PC-3 (cell line): ENCODE measurements around the gene TAF11. TPM values are rescaled to one million over a fixed set of nuclear protein-coding genes. Genes with fewer than 3 reads are reported as not detected.

ENCODE experiments used
- ATAC-seq: fragments of 200-7000 bp; cut with Tn5 transposase; 2 replicates; pipeline ENCODE4 v1.9.1; 2020; ENCODE audit warnings: mild to moderate bottlenecking, moderate library complexity
- BruUV-seq: library from RNA; stranded (reverse); fragments of 400-500 nt; replicated peaks from 2 replicates; lab custom pipeline; 2021; lab: Mats Ljungman, UMichigan
- CTCF ChIA-PET: fragments of 300-600 bp; sonication (Branson Sonifier 250); formaldehyde crosslinking; loops from one replicate; lab custom pipeline; 2022; ENCODE audit warnings: antibody characterized with exemption; lab: Charles Lee
- POLR2A ChIA-PET: fragments of 300-600 bp; sonication (Branson Sonifier 250); formaldehyde crosslinking; loops from one replicate; lab custom pipeline; 2022; ENCODE audit warnings: antibody characterized with exemption; ENCODE audit not compliant: unreplicated experiment; lab: Charles Lee
- DNase-seq: peaks from one replicate; pipeline ENCODE4 v3.0.0-alpha.2; 2015
- H2AFZ ChIP-seq: fragments of 300-600 bp; sonication (generic); 2 replicates; pipeline ENCODE4 v1.6.0; 2016; ENCODE audit warnings: antibody characterized with exemption, low read length
- H3F3A ChIP-seq: fragments of 300-600 bp; sonication (generic); one replicate; pipeline ENCODE4 v1.6.0; 2017; ENCODE audit warnings: antibody characterized with exemption, low read length, control low read depth, mild to moderate bottlenecking; ENCODE audit not compliant: unreplicated experiment
- H3K27ac ChIP-seq: fragments of 300-600 bp; sonication (generic); 2 replicates; pipeline ENCODE4 v1.5.1; 2016; ENCODE audit warnings: mild to moderate bottlenecking, low read length
- H3K27me3 ChIP-seq: fragments of 300-600 bp; sonication (generic); 2 replicates; pipeline ENCODE4 v1.6.1; 2016; ENCODE audit warnings: low read length, mixed read lengths
- H3K36me3 ChIP-seq: fragments of 300-600 bp; sonication (generic); 2 replicates; pipeline ENCODE4 v1.6.1; 2016; ENCODE audit warnings: low read depth, mixed run types, low read length, mixed read lengths
- H3K4me1 ChIP-seq: fragments of 300-600 bp; sonication (generic); 2 replicates; pipeline ENCODE4 v1.5.1; 2016; ENCODE audit warnings: low read length; ENCODE audit not compliant: insufficient read depth
- H3K4me2 ChIP-seq: fragments of 300-600 bp; sonication (generic); 2 replicates; pipeline ENCODE4 v1.6.0; 2016; ENCODE audit warnings: low read length
- H3K4me3 ChIP-seq: fragments of 300-600 bp; sonication (generic); 2 replicates; pipeline ENCODE4 v1.5.1; 2016; ENCODE audit warnings: mild to moderate bottlenecking, low read length, mixed read lengths
- H3K79me2 ChIP-seq: fragments of 300-600 bp; sonication (generic); 2 replicates; pipeline ENCODE4 v1.6.1; 2017; ENCODE audit warnings: low read length, mixed read lengths
- H3K9ac ChIP-seq: fragments of 300-600 bp; sonication (generic); 2 replicates; pipeline ENCODE4 v1.6.0; 2016; ENCODE audit warnings: mild to moderate bottlenecking, low read length
- H3K9me2 ChIP-seq: fragments of 300-600 bp; sonication (generic); replicated peaks from 2 replicates; pipeline ENCODE4 v1.6.1; 2016; ENCODE audit warnings: mixed run types, low read length, mixed read lengths
- H3K9me3 ChIP-seq: fragments of 300-600 bp; sonication (generic); 2 replicates; pipeline ENCODE4 v1.6.1; 2016; ENCODE audit warnings: low read length, mixed read lengths
- H4K20me1 ChIP-seq: fragments of 300-600 bp; sonication (generic); 2 replicates; pipeline ENCODE4 v1.6.1; 2016; ENCODE audit warnings: low read length, mixed read lengths
- CTCF ChIP-seq: fragments of 300-600 bp; sonication (generic); conservative IDR thresholded peaks from 2 replicates; pipeline ENCODE4 v1.5.1; 2017; ENCODE audit warnings: antibody characterized with exemption, low read depth, mild to moderate bottlenecking, low read length
- EZH2 ChIP-seq: fragments of 300-600 bp; sonication (generic); IDR thresholded peaks from one replicate; pipeline ENCODE4 v1.6.1; 2017; ENCODE audit warnings: antibody characterized with exemption, mild to moderate bottlenecking, low read length; ENCODE audit not compliant: unreplicated experiment
- EZH2phosphoT487 ChIP-seq: fragments of 300-600 bp; sonication (generic); IDR thresholded peaks from 2 replicates; pipeline ENCODE4 v1.6.1; 2018; ENCODE audit warnings: mild to moderate bottlenecking, antibody characterized with exemption, low read length, borderline replicate concordance
- intact Hi-C: fragments of 100-400 bp; cut with micrococcal nuclease; formaldehyde crosslinking; loops from 2 replicates; pipeline ENCODE4 v1.9.0; 2023
- total RNA-seq: library from RNA; depleted of rRNA; stranded (reverse); fragments of >200 nt; gene quantifications from 2 replicates; pipeline ENCODE4 v1.2.3, GENCODE V29; 2014

The TAF11 gene
- total RNA-seq, 1 experiment from 2014 or later = 24.1 TPM

DNA sequence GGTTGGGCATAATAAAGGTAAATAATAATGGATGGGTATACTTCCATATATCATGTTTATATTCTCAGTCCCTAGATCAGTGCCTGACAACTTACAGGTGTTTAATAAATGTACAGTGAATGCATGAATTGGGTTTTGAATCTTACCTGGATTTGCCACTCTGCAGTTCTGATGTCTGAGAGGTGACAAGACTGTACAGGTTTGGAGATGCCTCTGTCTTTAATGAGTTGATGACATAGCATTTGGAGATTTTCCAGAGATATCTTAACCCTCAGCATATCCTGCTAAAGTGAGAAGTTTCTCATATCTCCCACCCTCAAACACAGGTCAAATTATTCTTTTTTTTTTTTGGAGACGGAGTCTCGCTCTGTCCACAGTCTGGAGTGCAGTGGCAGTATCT, 3.5 kb upstream of the TAF11 start:
- Histone ChIP-seq H2AFZ (no peak overlapping the region), H3K27me3 (no peaks in the 10 kb centered on the region), H3K27ac (no peak overlapping the region), H3K9ac (no peak overlapping the region), H3K79me2 (peaks cover 84% of the 10 kb centered on the region), H3K4me3 (peak overlapping the region; percentile 90; the same call in 1 of the 2 replicates), H3K4me1 (peaks cover 12% of the 10 kb centered on the region), H3K9me3 (no peaks in the 10 kb centered on the region), H3F3A (no peaks in the 10 kb centered on the region), H3K36me3 (no peaks in the 10 kb centered on the region), H3K9me2 (no peaks in the 10 kb centered on the region), H4K20me1 (peaks cover 20% of the 10 kb centered on the region; the same call in 1 of the 2 replicates), H3K4me2 (peak overlapping the region; percentile 90)
- BruUV-seq = no TSS peak
- TF ChIP-seq EZH2 (no peak), CTCF (no peak), EZH2phosphoT487 (no peak)
- POLR2A ChIA-PET = no interaction called here
- CTCF ChIA-PET = no interaction called here
- ATAC-seq (no peak), DNase-seq (peak; percentile 14)
- intact Hi-C loops = no loop called here

DNA sequence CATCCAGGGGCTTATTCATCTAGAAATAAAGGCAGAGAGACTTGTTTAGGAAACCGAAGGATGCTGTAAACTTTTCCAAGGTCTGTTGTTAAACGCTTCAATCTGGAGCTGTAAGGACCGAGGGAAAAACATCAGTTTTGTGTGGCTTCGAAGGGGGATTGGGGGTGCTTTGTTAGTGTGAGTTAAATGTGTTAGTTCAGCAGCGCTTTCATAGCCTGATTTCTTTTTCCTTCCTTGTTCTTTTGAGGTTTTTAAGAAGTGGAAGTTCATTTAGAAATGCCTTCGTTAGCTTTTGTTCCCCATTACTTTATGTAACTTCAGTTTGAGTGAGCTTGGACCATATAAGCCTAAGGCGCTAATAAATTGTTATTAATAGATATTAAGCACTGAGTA, 2.7 kb upstream of the TAF11 start:
- Histone ChIP-seq H3K9me3 (no peaks in the 10 kb centered on the region), H3K27me3 (no peaks in the 10 kb centered on the region), H3K4me3 (peak overlapping the region; percentile 90), H3K27ac (no peak overlapping the region), H3F3A (no peaks in the 10 kb centered on the region), H4K20me1 (peaks cover 20% of the 10 kb centered on the region; the same call in 1 of the 2 replicates), H3K4me2 (peak overlapping the region; percentile 90), H3K4me1 (peaks cover 12% of the 10 kb centered on the region), H2AFZ (peak overlapping the region; percentile 82; the same call in 1 of the 2 replicates), H3K9me2 (no peaks in the 10 kb centered on the region), H3K79me2 (peaks cover 85% of the 10 kb centered on the region), H3K9ac (peak overlapping the region; percentile 85), H3K36me3 (no peaks in the 10 kb centered on the region)
- CTCF ChIA-PET = no interaction called here
- no peak for DNase-seq
- TF ChIP-seq EZH2phosphoT487 (no peak), CTCF (no peak), EZH2 (no peak)
- intact Hi-C loops = no loop called here
- ATAC-seq = no peak
- POLR2A ChIA-PET = no interaction called here
- TSS peak; percentile 4 for BruUV-seq

DNA sequence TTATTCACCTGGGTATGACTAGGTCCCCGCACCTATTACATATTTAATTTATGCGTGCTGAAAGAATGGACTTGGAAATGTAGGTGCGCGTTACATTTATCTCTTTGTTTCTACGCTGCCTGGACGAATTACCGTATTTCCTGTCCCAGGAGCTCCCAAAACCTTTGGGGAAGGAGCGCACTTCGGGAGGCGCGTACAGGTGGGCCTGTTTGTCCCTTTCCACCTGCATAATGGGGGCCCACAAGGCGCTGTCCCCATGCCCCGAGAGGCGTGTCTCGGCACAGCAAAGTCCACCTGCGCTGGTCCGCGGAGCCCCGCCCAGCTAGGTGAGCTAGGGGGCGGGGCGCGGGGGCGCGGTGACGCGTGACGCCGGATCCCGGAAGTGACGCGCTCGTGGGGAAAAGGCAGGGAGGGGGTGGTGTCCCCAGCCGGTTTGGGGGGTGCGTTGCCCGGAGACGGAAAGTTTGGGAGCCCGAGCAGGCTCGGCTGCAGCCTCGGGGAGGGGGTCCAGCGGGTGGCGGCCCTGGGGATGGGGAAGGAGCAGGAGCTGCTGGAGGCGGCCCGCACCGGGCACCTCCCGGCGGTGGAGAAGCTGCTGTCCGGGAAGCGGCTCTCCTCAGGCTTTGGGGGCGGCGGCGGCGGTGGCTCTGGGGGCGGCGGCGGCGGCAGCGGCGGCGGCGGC, 1.2 kb upstream of the TAF11 start, which contains the start of gene ANKS1A:
ANKS1A (plus strand) TSS at position 382 of the 682 bp plus-strand sequence; CDS start at position 530, 148 bp downstream.
- H3K27me3 ChIP-seq = no peaks in the 10 kb centered on the region
- peak within 1 kb of the TSS; percentile 90 for H3K4me3 ChIP-seq
- ChIA-PET POLR2A (interaction anchor here (0.6 to 1.1 kb wide), 6 partner anchors 19 to 440 kb away, joined by 3 to 6 read pairs (median 3); no protein-coding TSS in a partner anchor), CTCF (interaction anchor here (0.8 kb wide), 1 partner anchor 84 kb away, joined by 5 read pairs; no protein-coding TSS in a partner anchor)
- TF ChIP-seq CTCF = no peak
- no peak for TF ChIP-seq EZH2phosphoT487
- no peak for TF ChIP-seq EZH2
- H3F3A ChIP-seq = no peaks in the 10 kb centered on the region
- H4K20me1 ChIP-seq = peaks cover 20% of the 10 kb centered on the region; the same call in 1 of the 2 replicates
- BruUV-seq = no TSS peak
- H3K9me2 ChIP-seq = no peaks in the 10 kb centered on the region
- H3K79me2 ChIP-seq = peaks cover 87% of the 10 kb centered on the region
- DNase-seq = peak; percentile 89
- intact Hi-C loops = loop anchor here (2.0 to 5.0 kb wide), 2 partner anchors 64 to 253 kb away; partner anchors contain the start of gene TCP11
- H2AFZ ChIP-seq = peak within 1 kb of the TSS; percentile 82
- H3K4me2 ChIP-seq = peak within 1 kb of the TSS; percentile 90
- ATAC-seq = peak; percentile 56
- no peaks in the 10 kb centered on the region for H3K9me3 ChIP-seq
- peaks cover 3% of the 10 kb centered on the region; the same call in 1 of the 2 replicates for H3K36me3 ChIP-seq
- peak within 1 kb of the TSS; percentile 85 for H3K9ac ChIP-seq
- peaks cover 12% of the 10 kb centered on the region for H3K4me1 ChIP-seq
- H3K27ac ChIP-seq = peak within 1 kb of the TSS; percentile 48
